Caco-2 (cell line): ENCODE data around the gene SCIMP. TPM values are rescaled to one million over a fixed set of nuclear protein-coding genes. Genes with fewer than 3 reads are reported as not detected.
"Not testable (repeated sequence)": the region's sequence is repeated elsewhere in the genome, so short reads cannot be mapped to it uniquely, and the experiment has no call there.

Experiments used
- BruUV-seq: library from RNA; stranded (reverse); fragments of 400-500 nt; replicated peaks from 2 replicates; lab custom pipeline; 2021; lab: Mats Ljungman, UMichigan
- CTCF ChIA-PET: fragments of 300-600 bp; sonication (Branson Sonifier 250); formaldehyde crosslinking; loops from one replicate; lab custom pipeline; 2022; ENCODE audit warnings: antibody characterized with exemption; lab: Charles Lee
- POLR2A ChIA-PET: fragments of 300-600 bp; sonication (Branson Sonifier 250); formaldehyde crosslinking; loops from one replicate; lab custom pipeline; 2022; ENCODE audit warnings: antibody characterized with exemption; lab: Charles Lee
- DNase-seq, 2 experiments: peaks; one replicate each; pipeline versions ENCODE4 v3.0.0 to v3.0.0-alpha.2; 2020 to 2022
- H3K27me3 ChIP-seq: replicated peaks from 2 replicates; pipeline ENCODE4 v1.6.0; 2011; ENCODE audit warnings: low read length; ENCODE audit not compliant: control insufficient read depth, insufficient read depth
- H3K36me3 ChIP-seq: 2 replicates; pipeline ENCODE4 v1.5.1; 2011; ENCODE audit warnings: low read length; ENCODE audit not compliant: control insufficient read depth, insufficient read depth
- H3K4me1 ChIP-seq: fragments of 250-450 bp; sonication (Bioruptor Pico); 2 replicates; pipeline ENCODE4 v1.5.1; 2020; ENCODE audit warnings: mild to moderate bottlenecking
- H3K4me3 ChIP-seq: 2 replicates; pipeline ENCODE4 v1.5.1; 2011; ENCODE audit warnings: low read depth, mild to moderate bottlenecking, control low read depth, low read length
- H3K9me3 ChIP-seq: fragments of 250-450 bp; sonication (Bioruptor Pico); 2 replicates; pipeline ENCODE4 v1.5.1; 2020; ENCODE audit warnings: mild to moderate bottlenecking, moderate library complexity
- H3K27ac Mint-ChIP-seq: one replicate; pipeline ENCODE4 v1.8.0; 2022; ENCODE audit warnings: mixed read lengths; ENCODE audit not compliant: unreplicated experiment
- H3K27me3 Mint-ChIP-seq: one replicate; pipeline ENCODE4 v1.8.0; 2022; ENCODE audit warnings: mixed read lengths; ENCODE audit not compliant: insufficient read depth, unreplicated experiment
- H3K36me3 Mint-ChIP-seq: one replicate; pipeline ENCODE4 v1.8.0; 2022; ENCODE audit warnings: mild to moderate bottlenecking, mixed read lengths; ENCODE audit not compliant: insufficient read depth, unreplicated experiment
- H3K4me1 Mint-ChIP-seq: one replicate; pipeline ENCODE4 v1.8.0; 2022; ENCODE audit warnings: low read depth, mixed read lengths; ENCODE audit not compliant: unreplicated experiment
- H3K4me3 Mint-ChIP-seq: one replicate; pipeline ENCODE4 v1.8.0; 2022; ENCODE audit warnings: mild to moderate bottlenecking, moderate library complexity, mixed read lengths; ENCODE audit not compliant: unreplicated experiment
- H3K9me3 Mint-ChIP-seq: one replicate; pipeline ENCODE4 v1.8.0; 2022; ENCODE audit warnings: mixed read lengths; ENCODE audit not compliant: unreplicated experiment
- CTCF ChIP-seq, 2 experiments: fragments of 200-600 bp in 1 of 2; IDR thresholded peaks; 1 replicate in 1 of 2; 2 replicates in 1 of 2; pipeline versions ENCODE4 v1.5.1 to v1.8.0; 2011 to 2022; ENCODE audit warnings: antibody characterized with exemption in 1 of 2, control low read depth in 1 of 2, inconsistent platforms in 1 of 2, low read depth in 1 of 2, low read length in 1 of 2, mild to moderate bottlenecking in 1 of 2, moderate library complexity in 1 of 2; ENCODE audit not compliant: insufficient read depth in 1 of 2, severe bottlenecking in 1 of 2, unreplicated experiment in 1 of 2
- intact Hi-C: fragments of 100-400 bp; cut with micrococcal nuclease; formaldehyde crosslinking; loops from one replicate; pipeline ENCODE4 v1.10.0; 2022; ENCODE audit not compliant: unreplicated experiment
- total RNA-seq: library from RNA; stranded (reverse); gene quantifications from 2 replicates; pipeline ENCODE4 v1.2.3, GENCODE V29; 2022

The SCIMP gene
- total RNA-seq, 1 experiment from 2014 or later: not detected

DNA sequence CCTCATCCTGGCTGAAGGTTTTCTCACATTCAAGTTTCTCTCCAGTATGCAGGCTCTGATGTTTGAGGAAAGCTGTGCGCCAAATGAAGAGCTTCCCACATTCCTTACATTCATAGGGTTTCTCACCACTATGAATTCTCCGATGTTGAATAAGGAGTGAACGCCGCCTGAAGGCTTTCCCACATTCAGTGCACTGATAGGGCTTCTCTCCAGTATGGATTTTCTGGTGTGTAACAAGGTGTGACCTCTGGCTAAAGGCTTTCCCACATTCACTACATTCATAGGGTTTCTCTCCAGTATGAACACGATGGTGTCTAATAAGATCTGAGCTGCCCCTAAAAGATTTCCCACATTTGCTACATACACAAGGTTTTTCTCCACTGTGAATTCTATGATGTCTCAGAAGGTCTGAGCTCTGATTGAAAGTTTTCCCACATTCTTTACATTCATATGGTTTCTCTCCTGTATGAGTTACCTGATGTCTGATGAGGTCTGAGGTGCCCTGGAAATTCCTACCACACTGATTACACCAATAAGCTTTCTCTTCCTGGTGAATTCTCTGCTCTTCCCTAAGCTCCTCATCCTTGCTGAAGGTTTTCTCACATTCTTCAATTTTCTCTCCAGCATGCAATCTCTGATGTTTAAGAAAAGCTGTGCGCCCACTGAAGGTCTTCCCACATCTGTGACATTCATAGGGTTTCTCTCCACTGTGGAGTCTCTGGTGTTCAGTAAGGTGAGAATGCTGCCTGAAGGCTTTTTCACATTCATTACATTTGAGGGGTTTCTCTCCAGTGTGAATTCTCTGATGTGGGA, 51.9 kb downstream of the SCIMP start:
- POLR2A ChIA-PET: no interaction called here
- Mint-ChIP-seq H3K27me3 (no peaks in the 10 kb centered on the region), H3K36me3 (peaks cover 35% of the 10 kb centered on the region), H3K9me3 (peaks cover 7% of the 10 kb centered on the region), H3K27ac (no peak overlapping the region), H3K4me3 (no peak overlapping the region), H3K4me1 (no peaks in the 10 kb centered on the region)
- Histone ChIP-seq H3K27me3 (no peaks in the 10 kb centered on the region), H3K4me3 (no peak overlapping the region), H3K36me3 (no peaks in the 10 kb centered on the region; the same call in 1 of the 2 replicates), H3K9me3 (0 out of 2 replicates have a peak, but pooled peaks cover 4% of the 10 kb centered on the region), H3K4me1 (no peaks in the 10 kb centered on the region)
- intact Hi-C loops: no loop called here
- no peak for TF ChIP-seq CTCF (IDR thresholded peaks at IDR 0.05; ENCODE audit: insufficient read depth in 1 of 2, low read depth in 1 of 2, low read length in 1 of 2, severe bottlenecking in 1 of 2, unreplicated experiment in 1 of 2)
- CTCF ChIA-PET: no interaction called here
- no peak for DNase-seq
- BruUV-seq: no TSS peak

- H3K36me3 ChIP-seq: no peaks in the 10 kb centered on the region
- 0 out of 2 replicates have a peak, but pooled peaks cover 4% of the 10 kb centered on the region for H3K9me3 ChIP-seq
- Mint-ChIP-seq H3K9me3 (peaks cover 3% of the 10 kb centered on the region), H3K4me3 (no peak overlapping the region), H3K4me1 (no peaks in the 10 kb centered on the region), H3K36me3 (peaks cover 29% of the 10 kb centered on the region), H3K27me3 (no peaks in the 10 kb centered on the region), H3K27ac (no peak overlapping the region)
- H3K4me3 ChIP-seq: no peak overlapping the region
- no peak for TF ChIP-seq CTCF (IDR thresholded peaks at IDR 0.05; ENCODE audit: insufficient read depth in 1 of 2, low read depth in 1 of 2, low read length in 1 of 2, severe bottlenecking in 1 of 2, unreplicated experiment in 1 of 2)
- no peak for DNase-seq
- intact Hi-C loops: no loop called here
- no peaks in the 10 kb centered on the region for H3K4me1 ChIP-seq
- POLR2A ChIA-PET: no interaction called here
- H3K27me3 ChIP-seq: no peaks in the 10 kb centered on the region
- no TSS peak for BruUV-seq
- CTCF ChIA-PET: no interaction called here
Measured at GRCh38 chr17:5181509-5182305, 53.0 kb downstream of the SCIMP start.

GRCh38 chr17:5179003-5179402, 55.7 kb downstream of the SCIMP start:
- intact Hi-C loops: no loop called here
- Mint-ChIP-seq H3K4me3 (no peak overlapping the region), H3K4me1 (no peaks in the 10 kb centered on the region), H3K9me3 (no peaks in the 10 kb centered on the region), H3K27ac (no peak overlapping the region), H3K36me3 (peaks cover 25% of the 10 kb centered on the region), H3K27me3 (no peaks in the 10 kb centered on the region)
- ChIA-PET CTCF (no interaction called here), POLR2A (no interaction called here)
- Histone ChIP-seq H3K9me3 (0 out of 2 replicates have a peak, but pooled peaks cover 4% of the 10 kb centered on the region), H3K27me3 (no peaks in the 10 kb centered on the region), H3K4me1 (no peaks in the 10 kb centered on the region), H3K4me3 (no peak overlapping the region), H3K36me3 (no peaks in the 10 kb centered on the region)
- no peak for DNase-seq
- no peak for TF ChIP-seq CTCF (IDR thresholded peaks at IDR 0.05; ENCODE audit: insufficient read depth in 1 of 2, low read depth in 1 of 2, low read length in 1 of 2, severe bottlenecking in 1 of 2, unreplicated experiment in 1 of 2)
- BruUV-seq: no TSS peak

DNA sequence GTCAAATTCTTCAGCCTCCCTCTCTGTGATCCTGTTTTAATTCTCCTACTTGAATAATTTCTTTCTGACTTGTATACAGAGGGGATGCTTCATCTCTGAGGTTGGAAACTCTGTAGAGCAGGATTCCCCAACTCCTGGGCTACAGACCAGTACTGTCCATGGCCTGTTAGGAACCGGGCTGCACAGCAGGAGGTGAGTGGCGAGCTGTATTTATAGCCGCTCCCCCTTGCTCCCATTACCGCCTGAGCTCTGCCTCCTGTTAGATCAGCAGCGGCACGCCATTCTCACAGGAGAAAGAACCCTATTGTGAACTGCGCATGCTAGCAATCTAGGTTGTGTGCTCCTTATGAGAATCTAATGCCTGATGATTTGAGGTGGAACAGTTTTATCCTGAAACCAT, 59.6 kb downstream of the SCIMP start:
- H3K27me3 ChIP-seq, H3K27ac Mint-ChIP-seq, POLR2A ChIA-PET, H3K4me1 Mint-ChIP-seq, H3K36me3 ChIP-seq, H3K9me3 ChIP-seq, DNase-seq, H3K4me3 Mint-ChIP-seq, H3K27me3 Mint-ChIP-seq, BruUV-seq, H3K9me3 Mint-ChIP-seq, H3K36me3 Mint-ChIP-seq, intact Hi-C loops, H3K4me3 ChIP-seq, H3K4me1 ChIP-seq, CTCF ChIA-PET: not testable (repeated sequence)
